HEK293T (cell line): ENCODE results near the gene INPP5D.

Experiments
- ARNT ChIP-seq: fragments of 450-650 bp; IDR thresholded peaks from 2 replicates; pipeline ENCODE4 v1.6.1; 2017; ENCODE audit warnings: mild to moderate bottlenecking
- CTBP1 ChIP-seq: fragments of 450-650 bp; IDR thresholded peaks from 2 replicates; pipeline ENCODE4 v1.6.1; 2016; ENCODE audit warnings: borderline replicate concordance
- NFRKB ChIP-seq: fragments of 450-650 bp; IDR thresholded peaks from 2 replicates; pipeline ENCODE4 v1.6.1; 2016; ENCODE audit warnings: mild to moderate bottlenecking, moderate library complexity
- SP1 ChIP-seq: fragments of 450-650 bp; IDR thresholded peaks from 2 replicates; pipeline ENCODE4 v1.6.1; 2017
- SUZ12 ChIP-seq: fragments of 450-650 bp; IDR thresholded peaks from 2 replicates; pipeline ENCODE4 v1.6.1; 2016; ENCODE audit warnings: mild to moderate bottlenecking
- TARDBP ChIP-seq: fragments of 450-650 bp; IDR thresholded peaks from 2 replicates; pipeline ENCODE4 v1.6.1; 2016

DNA sequence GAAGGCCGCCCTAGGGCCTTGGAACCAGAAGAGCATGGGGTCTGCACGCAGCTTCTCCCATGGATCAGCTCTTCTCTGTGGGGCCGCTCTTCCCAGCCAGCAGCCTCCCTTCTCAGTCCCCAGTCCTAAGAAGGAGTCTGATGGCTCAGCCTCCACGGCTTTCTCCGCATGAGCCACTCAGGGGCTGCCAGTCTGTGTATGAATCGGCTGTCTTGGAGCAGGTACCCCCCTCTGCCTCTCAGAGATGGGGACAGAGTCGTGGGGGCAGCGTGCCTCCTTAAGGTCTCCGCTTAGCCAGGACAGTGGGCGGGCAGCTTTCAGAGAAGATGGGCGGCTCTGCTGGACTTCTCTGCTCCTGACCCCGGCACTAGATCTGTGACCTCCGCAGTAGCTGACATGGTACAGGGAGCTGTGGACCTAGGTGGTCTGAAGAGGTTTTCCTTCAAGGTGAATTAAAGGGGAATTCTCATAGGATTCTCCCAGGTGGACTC is 21.6 kb downstream of the INPP5D start:
- TF ChIP-seq NFRKB (no peak), SUZ12 (no peak), SP1 (no peak), TARDBP (no peak), CTBP1 (no peak), ARNT (no peak)
